Measurements from ENCODE around the gene ARHGEF1. TPM values are rescaled to one million over a fixed set of nuclear protein-coding genes. Genes with fewer than 3 reads are reported as not detected.

The ARHGEF1 gene
- total and polyA plus RNA-seq, 3 donors from 2014 or later: 33.2 to 56.3 (median 51.2) TPM

DNA sequence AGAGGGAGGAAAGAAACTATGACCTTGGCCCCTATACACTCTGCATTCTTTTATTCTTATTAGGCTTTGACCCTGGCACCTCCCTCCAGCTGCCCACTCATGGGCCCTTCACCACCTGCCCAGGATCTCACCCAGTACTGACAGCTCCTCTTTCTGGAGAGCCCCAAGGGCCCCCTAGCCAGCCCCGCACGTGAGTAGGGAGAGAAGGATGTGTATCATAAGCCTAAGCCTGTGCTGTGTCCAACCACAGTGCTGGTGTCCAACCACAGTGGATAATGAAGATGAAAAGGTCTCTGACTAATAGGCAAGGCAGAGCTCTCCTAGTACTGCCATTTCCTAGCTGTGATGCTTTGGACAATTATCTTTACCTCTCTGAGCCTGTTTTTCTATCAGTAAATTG, 33.9 kb upstream of the ARHGEF1 start:
- WGBS, 2 donors: 72 to 79% methylated on average over 2 of the region's 2 CpGs
- Histone ChIP-seq H3K27ac (no peak overlapping the region), H3K27me3 (no peaks in the 10 kb centered on the region), H3K36me3 (ENCODE audit: low read depth, missing control alignments) (no peaks in the 10 kb centered on the region), H3K4me1 (no peaks in the 10 kb centered on the region), H3K9me3 (no peaks in the 10 kb centered on the region), H3K4me3 (no peak overlapping the region)
- no peak for TF ChIP-seq POLR2A (IDR thresholded peaks at IDR 0.05)
- TF ChIP-seq, protein P1, sequence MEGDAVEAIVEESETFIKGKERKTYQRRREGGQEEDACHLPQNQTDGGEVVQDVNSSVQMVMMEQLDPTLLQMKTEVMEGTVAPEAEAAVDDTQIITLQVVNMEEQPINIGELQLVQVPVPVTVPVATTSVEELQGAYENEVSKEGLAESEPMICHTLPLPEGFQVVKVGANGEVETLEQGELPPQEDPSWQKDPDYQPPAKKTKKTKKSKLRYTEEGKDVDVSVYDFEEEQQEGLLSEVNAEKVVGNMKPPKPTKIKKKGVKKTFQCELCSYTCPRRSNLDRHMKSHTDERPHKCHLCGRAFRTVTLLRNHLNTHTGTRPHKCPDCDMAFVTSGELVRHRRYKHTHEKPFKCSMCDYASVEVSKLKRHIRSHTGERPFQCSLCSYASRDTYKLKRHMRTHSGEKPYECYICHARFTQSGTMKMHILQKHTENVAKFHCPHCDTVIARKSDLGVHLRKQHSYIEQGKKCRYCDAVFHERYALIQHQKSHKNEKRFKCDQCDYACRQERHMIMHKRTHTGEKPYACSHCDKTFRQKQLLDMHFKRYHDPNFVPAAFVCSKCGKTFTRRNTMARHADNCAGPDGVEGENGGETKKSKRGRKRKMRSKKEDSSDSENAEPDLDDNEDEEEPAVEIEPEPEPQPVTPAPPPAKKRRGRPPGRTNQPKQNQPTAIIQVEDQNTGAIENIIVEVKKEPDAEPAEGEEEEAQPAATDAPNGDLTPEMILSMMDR (IDR thresholded peaks at IDR 0.05): no peak
- no peak for DNase-seq
- intact Hi-C loops (cut with DNase I; ENCODE audit: low total_unique reads): no loop called here

DNA sequence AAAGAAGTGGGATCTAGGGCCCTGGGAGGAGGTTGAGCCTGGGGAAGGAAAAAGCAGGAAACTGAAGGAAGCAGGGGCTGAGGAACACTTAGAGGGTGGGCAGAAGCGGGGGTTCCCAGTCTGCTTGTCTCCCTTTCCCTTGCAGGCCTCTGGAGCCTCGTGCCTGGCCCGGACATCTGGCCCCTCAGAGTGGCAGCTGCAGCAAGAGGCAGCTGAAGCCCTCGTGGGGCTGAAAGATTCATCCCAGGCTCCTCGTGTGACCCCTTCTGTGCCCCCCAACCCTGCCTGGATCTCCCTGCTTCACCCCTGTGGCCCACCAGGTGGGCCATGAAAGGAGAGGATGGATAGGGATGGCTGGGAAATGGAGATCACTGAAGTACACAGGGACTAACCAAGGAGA, 32.6 kb upstream of the ARHGEF1 start:
- 74 to 82% methylated on average over 3 to 5 of the region's 5 CpGs for WGBS, 2 donors
- Histone ChIP-seq H3K4me3 (no peak overlapping the region), H3K4me1 (no peaks in the 10 kb centered on the region), H3K9me3 (no peaks in the 10 kb centered on the region), H3K27me3 (no peaks in the 10 kb centered on the region), H3K27ac (no peak overlapping the region), H3K36me3 (ENCODE audit: low read depth, missing control alignments) (no peaks in the 10 kb centered on the region)
- no peak for DNase-seq
- intact Hi-C loops (cut with DNase I; ENCODE audit: low total_unique reads): no loop called here
- TF ChIP-seq, protein P1 (IDR thresholded peaks at IDR 0.05): no peak
- no peak for TF ChIP-seq POLR2A (IDR thresholded peaks at IDR 0.05)

DNA sequence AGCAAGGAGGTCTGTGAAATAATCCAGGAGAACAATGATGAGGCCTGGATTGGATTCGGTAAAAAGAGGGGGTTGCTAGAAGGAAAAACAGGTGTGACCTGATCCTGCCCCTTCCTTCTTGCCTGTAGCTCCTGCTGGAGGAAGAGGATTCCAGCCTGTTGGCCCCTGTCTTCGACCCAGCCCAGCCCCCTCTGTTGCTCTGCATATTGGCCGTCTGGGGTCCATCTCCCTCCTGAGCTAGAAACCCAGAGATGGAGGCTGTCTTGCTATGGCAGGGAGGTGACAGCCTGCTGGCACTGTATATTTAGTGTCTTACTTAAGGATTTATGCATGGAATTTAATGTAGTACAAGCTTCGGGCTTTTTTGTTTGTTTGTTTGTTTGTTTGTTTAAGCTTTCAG, 31.5 kb upstream of the ARHGEF1 start:
- H3K4me3 ChIP-seq: no peak overlapping the region
- WGBS, 2 donors: 48 to 56% methylated on average over 4 of the region's 4 CpGs
- no peaks in the 10 kb centered on the region for H3K9me3 ChIP-seq
- TF ChIP-seq POLR2A (IDR thresholded peaks at IDR 0.05): no peak
- TF ChIP-seq, protein P1 (IDR thresholded peaks at IDR 0.05): no peak
- no peak overlapping the region for H3K27ac ChIP-seq
- no peaks in the 10 kb centered on the region for H3K27me3 ChIP-seq
- no peak for DNase-seq
- H3K36me3 ChIP-seq (ENCODE audit: low read depth, missing control alignments): no peaks in the 10 kb centered on the region
- no peaks in the 10 kb centered on the region for H3K4me1 ChIP-seq
- intact Hi-C loops (cut with DNase I; ENCODE audit: low total_unique reads): no loop called here

- intact Hi-C loops (cut with DNase I; ENCODE audit: low total_unique reads): no loop called here
- 39 to 56% methylated on average over 2 of the region's 2 CpGs for WGBS, 2 donors
- no peak for DNase-seq
- Histone ChIP-seq H3K27me3 (no peaks in the 10 kb centered on the region), H3K36me3 (ENCODE audit: low read depth, missing control alignments) (no peaks in the 10 kb centered on the region), H3K9me3 (no peaks in the 10 kb centered on the region), H3K27ac (no peak overlapping the region), H3K4me3 (no peak overlapping the region), H3K4me1 (no peaks in the 10 kb centered on the region)
- TF ChIP-seq POLR2A (IDR thresholded peaks at IDR 0.05): no peak
- TF ChIP-seq, protein P1 (IDR thresholded peaks at IDR 0.05): no peak
These were observed 29.6 kb upstream of the ARHGEF1 start for GRCh38 chr19:41853344-41853743.

GRCh38 chr19:41853768-41854167, 29.2 kb upstream of the ARHGEF1 start:
- no peaks in the 10 kb centered on the region for H3K27me3 ChIP-seq
- TF ChIP-seq POLR2A (IDR thresholded peaks at IDR 0.05): no peak
- TF ChIP-seq, protein P1 (IDR thresholded peaks at IDR 0.05): no peak
- H3K36me3 ChIP-seq (ENCODE audit: low read depth, missing control alignments): no peaks in the 10 kb centered on the region
- H3K4me3 ChIP-seq: no peak overlapping the region
- WGBS, 2 donors: 71 to 73% methylated on average over 2 of the region's 2 CpGs
- no peaks in the 10 kb centered on the region for H3K9me3 ChIP-seq
- DNase-seq: no peak
- intact Hi-C loops (cut with DNase I; ENCODE audit: low total_unique reads): no loop called here
- no peak overlapping the region for H3K27ac ChIP-seq
- H3K4me1 ChIP-seq: no peaks in the 10 kb centered on the region

Data from testis (tissue), 3 donors.